PC-9 (cell line): ENCODE results near the gene NUP214.

Source experiments
- EZH2 ChIP-seq: fragments of 200-600 bp; sonication (generic); IDR thresholded peaks from 2 replicates; pipeline ENCODE4 v1.8.0; 2017; ENCODE audit warnings: antibody characterized with exemption, low read depth
- TF ChIP-seq, protein P1 (sequence below): fragments of 200-600 bp; sonication (generic); conservative IDR thresholded peaks from 2 replicates; pipeline ENCODE4 v1.6.1; 2017; ENCODE audit warnings: mixed run types, antibody characterized with exemption, mild to moderate bottlenecking, moderate library complexity

DNA sequence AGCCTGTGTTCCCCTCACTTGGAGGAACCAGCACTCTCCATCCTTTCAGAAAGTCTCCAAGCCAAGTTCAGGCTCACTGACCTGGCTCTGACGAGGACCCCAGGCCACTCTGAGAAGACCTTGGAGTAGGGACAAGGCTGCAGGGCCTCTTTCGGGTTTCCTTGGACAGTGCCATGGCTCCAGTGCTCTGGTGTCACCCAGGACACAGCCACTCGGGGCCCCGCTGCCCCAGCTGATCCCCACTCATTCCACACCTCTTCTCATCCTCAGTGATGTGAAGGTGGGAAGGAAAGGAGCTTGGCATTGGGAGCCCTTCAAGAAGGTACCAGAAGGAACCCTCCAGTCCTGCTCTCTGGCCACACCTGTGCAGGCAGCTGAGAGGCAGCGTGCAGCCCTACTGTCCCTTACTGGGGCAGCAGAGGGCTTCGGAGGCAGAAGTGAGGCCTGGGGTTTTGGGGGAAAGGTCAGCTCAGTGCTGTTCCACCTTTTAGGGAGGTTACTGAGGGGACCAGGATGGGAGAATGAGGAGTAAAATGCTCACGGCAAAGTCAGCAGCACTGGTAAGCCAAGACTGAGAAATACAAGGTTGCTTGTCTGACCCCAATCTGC is 4.7 kb upstream of the NUP214 start:
- TF ChIP-seq, protein P1, sequence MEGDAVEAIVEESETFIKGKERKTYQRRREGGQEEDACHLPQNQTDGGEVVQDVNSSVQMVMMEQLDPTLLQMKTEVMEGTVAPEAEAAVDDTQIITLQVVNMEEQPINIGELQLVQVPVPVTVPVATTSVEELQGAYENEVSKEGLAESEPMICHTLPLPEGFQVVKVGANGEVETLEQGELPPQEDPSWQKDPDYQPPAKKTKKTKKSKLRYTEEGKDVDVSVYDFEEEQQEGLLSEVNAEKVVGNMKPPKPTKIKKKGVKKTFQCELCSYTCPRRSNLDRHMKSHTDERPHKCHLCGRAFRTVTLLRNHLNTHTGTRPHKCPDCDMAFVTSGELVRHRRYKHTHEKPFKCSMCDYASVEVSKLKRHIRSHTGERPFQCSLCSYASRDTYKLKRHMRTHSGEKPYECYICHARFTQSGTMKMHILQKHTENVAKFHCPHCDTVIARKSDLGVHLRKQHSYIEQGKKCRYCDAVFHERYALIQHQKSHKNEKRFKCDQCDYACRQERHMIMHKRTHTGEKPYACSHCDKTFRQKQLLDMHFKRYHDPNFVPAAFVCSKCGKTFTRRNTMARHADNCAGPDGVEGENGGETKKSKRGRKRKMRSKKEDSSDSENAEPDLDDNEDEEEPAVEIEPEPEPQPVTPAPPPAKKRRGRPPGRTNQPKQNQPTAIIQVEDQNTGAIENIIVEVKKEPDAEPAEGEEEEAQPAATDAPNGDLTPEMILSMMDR, result no peak
- TF ChIP-seq EZH2, result no peak
